ENCODE results near the gene CIT.

The CIT gene

DNA sequence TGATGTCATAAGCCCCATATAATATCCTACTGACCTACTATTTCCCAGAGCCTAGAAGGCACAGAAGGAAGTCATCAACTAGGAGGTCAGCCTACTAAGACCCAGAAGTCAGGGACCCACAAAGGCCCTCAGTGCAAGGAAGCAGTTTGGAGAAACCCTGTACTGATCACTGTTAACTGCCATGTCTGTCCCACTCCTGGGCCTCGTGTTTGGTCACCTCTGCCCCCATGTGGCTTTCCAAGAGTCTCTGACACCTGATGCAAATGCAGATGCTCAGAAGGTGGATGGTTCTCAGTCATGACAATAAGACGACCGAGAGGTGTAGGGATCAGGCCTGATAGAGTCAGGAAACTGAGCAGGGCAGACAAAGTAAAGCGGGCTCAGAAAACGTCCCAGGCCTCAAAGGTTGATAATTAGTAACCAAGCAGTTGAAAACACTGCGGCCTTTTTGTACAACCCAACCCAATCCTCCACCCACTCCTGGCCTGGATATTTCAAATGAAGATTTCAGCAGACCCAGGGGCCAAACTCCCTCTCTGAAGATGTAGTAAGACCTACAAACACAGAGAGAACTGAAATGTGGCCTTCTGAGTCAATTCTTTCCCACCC, 185.8 kb downstream of the CIT start:
- DNase-seq, result no peak

DNA sequence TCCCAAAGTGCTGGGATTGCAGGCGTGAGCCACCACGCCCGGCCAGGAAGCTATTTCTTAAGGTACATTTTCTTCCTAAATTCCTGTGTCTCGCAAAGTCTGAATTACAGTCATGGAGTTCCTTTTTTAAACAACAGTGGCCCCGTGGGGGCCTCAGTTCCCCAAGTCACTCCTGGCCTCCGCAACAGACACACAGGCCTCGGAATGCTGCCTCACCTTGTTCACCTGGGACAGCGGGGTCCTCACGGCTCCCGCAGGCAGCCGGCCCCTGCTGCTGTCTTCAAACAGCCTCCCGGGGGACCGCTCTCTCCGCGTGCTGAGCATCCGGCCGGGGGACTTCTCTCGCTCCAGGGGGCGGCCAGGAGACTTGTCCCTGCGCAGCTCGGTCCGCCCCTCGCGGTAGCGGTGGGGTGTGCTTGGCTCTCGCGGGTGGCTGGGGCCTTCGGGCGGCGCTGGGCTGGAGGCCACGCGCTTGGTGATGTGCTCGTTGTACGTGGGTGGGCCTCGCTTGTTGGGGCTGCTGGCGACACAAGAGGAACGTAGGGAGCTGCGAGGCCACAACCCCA, 187.1 kb downstream of the CIT start:
- no peak for DNase-seq

DNA sequence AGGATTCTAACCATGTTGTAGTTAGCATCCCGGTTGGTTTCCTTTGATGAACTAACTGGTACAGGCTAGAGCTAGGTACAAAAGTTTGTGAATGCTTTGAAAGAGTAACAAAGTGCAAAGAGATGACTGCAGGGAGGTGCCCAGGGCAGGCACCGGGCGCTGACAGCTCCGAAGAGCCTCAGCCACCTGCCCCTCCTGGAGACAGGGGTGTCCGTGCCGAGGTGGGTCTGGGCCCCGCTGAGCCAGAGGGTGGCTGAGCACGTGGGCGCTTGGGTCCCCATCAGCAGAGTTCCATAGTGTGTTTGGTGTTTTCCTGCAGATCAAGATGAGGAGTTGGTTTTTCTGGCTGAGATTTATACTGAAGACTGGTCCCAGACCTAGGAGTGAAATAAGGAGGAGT, 189.2 kb downstream of the CIT start:
- DNase-seq, result no peak

DNA sequence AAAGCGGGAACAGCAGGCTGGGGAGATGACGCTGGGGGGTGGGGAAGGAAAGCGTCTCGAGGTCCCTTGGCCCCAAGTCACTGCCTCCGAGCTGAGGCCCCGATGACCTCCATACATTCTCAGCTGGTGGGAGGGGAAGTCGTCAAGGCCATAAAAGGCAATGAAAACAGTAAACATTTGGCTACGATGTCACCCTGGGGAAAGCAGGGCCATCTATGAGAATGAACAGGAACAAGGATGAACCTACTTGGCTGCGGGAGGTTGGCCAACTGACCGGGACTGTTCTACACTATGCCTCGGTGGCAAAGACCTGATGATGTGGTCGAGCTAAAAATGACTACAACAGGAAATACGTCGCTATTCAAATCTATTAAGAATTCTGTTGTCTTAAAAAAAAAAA, 189.7 kb downstream of the CIT start:
- DNase-seq, result no peak

DNA sequence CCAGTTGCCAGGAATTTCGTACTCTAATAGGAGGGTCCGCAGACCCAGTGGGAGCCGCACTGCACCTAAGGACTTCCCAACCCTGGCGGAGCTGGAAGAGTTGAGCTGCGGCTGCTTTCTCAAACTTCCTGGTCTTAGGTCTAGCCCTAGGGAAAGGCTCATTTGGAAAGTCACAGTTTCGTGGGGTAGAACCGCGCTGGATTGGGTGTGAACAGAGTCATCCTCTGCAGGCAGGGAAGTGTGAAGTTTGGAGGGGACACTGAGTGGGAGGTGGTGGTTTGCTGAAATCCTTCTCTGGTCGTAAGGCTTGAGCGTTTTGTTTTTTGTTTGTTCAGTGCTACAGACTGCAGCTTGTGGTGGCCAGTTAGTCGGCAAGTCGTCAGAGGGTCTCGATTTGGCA, 190.3 kb downstream of the CIT start:
- DNase-seq, result no peak

DNA sequence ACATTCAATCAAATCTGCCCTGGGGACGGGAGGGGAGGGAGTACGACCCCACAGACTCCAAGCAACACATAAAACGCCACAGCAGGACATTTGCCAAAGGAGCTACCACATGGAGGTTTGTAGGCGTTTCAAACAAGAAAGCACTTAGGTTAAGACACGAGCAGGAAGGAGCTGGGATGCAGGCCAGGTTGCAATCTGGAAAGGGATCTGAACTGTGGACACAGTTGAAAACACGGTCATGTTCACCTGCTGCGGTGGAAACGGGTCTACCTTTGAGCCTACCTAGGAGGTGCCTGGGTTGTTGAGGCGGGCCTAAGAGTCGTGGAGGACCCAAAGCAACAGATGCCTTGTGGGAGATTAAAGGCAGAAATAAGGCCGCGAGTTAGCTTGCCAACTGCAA, 190.8 kb downstream of the CIT start:
- no peak for DNase-seq

DNA sequence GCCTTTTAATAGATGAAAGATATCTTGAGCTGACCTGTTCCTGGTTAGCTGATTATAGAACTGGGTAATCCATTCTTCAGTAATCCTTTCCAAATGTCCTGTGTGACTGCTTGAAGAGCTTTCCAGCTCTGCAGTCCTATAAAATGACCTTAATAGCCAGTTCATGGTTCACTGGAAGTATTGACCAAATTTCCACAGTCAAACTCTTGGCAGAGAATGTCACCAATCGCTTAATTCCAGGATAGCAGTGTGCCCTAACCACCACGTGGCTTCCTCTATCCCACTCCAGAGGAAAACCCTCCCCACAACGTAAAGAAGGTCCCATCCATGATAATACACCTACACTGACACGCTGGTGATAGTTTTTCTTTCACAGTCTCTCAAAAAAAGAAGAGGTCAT, 191.7 kb downstream of the CIT start:
- DNase-seq, result no peak

DNA sequence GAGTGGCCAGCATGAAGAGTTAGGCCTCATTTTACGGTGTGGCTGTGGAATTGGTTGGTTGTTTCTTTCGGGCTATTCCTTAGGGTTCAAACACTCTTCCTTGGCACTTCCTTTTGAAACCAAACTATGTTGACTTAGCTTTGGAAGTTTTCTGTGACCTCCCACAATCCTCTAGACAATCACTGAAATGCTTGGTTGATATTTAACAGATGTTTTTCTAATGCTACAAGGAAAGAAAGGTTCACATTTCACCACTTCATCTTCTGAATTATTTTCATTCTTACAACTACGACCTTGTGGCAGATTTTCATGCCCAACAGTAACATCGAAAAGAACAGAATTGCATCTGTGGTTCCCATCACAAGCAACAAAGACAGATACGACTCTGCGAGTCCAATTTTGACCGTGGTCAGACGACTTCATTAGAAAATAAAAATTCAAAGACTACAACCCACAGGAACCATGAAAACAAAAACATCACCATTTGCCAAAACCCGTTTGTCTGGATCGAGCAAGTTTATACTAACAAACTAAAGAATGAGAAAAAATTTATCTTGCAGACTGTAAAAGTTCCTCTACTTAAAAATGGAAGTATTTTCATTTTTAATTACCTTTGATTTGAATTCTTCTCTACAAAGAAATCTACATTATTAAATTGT, 192.3 kb downstream of the CIT start:
- no peak for DNase-seq

DNA sequence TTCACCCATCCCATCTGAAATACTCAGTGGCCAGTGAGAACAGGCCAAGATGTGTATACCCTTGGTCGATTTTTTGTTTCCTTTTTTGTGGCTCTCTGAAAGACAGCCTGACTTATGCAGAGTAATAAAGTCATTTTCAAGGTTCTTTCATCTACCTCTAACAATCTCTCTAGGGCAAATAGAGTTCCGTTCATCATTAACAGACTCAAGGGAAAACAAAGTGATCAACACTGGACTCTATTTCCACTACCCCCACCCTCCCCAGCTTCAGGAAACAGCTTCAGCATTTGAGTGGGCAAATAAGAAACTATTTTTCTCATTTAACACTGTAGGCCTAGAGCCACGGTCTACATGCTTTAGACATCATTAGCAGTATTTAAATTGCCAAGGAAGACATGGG, 193.3 kb downstream of the CIT start:
- DNase-seq, result no peak

DNA sequence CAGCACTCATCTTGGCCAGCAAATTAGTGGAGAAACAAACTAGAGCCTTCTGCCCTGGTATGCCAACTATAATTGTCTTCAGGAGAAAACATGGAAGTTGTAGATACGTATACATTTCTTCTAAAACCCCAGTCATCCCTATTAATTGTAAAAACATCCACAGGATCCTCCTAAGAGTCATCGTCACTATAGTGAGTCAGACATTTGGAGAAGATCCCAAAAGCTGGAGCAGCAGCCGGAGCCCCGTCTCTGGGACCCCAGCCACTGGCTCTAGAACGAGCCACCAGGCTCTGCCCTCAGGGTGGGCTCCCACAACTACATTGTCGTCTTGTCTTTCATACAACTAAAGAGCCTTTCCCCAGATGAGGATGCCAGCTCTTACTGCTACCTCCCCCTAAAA, 193.7 kb downstream of the CIT start:
- no peak for DNase-seq

DNA sequence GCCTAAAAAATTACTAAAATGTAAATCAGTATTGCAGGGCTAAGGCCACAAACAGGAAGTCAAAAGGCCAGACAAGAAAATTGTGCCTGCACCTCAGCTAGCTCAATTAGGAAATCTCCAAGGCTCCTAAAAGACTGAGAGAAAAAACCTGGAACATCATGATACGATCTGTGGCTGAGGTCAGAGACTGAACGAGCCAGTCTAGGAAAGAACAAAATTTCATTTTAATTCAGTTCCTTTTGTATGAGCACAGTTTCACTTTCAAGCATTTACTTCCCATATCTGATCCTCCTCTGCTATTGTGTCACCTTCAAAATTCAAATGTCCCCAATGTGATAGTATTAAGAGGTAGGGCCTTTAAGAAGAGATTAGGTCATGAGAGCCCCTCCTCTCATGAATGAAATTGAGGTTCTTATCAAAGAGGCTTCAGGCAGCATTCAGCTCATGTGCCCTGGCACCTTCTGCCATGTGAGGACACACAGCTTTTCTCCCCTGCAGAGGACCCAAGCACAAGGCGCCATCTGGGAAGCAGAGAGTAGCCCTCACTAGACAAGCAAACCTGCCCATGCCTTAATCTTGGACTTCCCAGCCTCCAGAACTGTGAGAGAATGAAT, 194.4 kb downstream of the CIT start:
- DNase-seq, result no peak

DNA sequence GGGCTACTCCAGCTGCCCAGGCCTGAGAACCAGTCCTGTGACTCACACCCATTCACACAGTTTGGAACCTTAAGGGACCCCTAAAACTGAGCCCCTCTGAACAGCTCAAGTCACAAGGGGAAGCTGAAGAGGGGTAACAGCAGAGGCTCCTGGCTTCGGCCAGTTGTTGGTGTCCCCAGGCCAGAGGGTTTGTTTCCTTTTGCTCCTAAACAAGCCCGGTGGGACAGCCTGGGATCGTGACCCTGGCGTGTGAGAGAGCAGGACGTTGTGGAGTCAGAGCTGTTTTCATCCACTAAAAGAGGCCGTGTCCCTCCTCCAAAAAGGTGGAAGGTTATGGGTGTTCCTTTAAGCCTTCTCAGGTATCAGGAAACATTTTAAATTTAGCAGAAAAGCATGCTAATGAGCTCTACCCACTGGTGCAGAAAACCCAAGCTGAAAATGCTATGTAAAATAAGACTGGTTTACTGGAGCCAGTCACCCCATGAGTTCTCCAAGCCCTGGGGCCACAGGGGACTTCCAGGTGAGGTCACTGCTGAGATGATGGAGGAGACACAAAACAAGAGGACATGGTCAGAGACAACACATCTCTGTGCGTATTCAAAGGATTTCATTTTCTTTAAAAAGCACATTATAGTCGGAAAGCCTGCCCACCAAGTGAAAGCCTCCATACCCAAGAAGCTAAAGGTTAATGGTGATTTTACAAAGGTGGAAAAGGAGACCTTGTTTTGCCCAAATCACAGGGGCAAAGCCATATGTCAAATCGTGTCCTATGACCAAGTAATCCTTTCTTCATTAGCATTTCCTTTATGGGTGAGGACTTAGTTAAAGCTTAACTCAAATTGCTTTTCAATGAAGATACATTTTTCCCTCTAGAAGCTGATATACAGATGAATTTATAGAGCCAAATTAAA, 195.1 kb downstream of the CIT start:
- DNase-seq, result no peak

DNA sequence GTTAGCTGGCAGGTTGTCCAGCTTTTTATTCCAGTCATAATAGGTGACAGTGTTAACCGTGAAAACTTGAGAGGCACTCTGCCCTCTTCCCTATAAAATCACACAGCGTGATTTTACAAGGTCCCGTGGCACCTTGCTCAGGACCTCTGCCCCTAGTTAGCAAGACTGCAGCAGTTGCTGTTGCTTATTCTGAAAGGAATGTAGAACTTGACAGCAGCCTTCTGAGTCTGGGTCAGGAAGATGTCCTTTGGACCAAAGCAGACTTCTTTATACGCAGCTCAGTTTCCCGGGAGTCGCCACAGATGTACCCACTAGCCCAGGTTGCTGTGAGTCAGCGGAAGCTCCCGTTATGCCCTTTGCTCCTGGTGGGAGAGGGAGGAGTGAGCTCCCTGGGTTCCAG, 196.0 kb downstream of the CIT start:
- no peak for DNase-seq

DNA sequence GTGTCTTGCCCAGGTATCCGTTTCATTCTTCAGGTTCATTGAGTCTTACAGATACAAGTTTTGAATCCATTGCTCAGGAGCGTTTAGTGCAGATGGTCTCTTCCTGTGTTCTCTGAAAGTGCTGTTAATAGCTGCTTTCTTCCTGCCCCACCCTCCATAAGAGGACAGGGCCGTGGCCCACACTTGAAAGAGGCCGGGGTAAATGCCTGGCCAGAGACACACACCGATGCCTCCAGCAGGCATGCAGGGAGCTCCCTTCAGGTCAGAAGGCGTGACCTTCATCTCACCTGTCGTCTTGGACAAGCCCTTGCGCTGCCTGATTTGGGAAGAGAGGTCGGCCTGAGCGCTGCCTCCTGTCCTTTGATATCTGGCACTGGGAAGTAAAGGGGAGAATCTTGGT, 197.6 kb downstream of the CIT start:
- DNase-seq, result no peak

DNA sequence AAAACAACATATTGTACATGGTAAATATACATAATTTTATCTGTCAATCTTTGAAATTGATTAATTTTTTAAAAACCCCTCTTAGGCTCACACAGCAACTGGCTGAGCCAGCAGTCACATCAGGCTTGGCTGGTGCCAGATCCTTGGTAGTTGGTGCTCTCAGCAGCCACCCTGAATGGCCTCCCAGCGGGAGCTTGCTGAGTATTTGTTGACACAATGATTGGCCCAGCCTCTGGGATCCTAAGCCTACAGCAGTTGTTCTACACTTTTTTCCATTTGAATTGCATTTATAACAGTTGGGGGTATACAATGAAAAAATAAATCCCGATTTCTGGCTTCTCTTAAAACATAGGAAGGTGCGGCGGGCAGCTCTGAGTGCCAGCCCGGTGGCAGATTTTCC, 198.0 kb downstream of the CIT start:
- no peak for DNase-seq

DNA sequence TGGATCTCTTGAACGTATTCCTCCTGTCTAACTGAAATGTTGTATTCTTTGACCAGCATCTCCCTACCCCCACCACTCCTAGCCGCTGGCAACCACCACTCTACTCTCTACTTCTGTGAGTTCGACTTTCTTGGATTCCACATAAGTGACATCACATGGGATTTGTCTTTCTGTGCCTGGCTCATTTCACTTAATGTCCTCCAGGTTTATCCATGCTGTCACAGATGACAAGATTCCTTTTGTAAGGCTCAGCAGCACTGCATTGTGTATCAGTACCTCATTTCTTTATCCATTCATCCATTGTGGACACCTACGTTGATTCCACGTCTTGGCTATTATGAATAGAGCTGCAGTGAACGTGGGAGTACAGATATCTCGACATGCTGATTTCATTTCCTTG, 198.7 kb downstream of the CIT start:
- no peak for DNase-seq

DNA sequence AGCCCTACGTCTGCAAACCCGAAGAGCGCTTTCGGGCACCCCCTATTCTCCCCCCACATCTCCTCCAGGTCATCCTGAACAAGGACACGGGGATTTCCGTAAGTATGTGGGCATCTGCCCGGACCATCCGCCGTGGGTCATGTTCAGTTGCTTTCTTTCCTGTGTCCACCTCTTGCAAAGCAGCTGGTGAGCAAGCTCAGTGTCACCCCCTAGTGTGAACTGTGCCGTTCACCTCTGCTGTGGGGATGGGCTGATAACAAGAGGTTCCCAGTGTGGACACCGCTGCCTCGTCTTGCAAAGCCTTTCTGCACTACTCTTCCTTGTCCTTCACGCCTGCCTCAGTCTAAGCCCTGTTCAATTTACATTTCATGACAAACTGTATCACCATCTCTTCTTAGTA, 200.5 kb downstream of the CIT start:
- no peak for DNase-seq

DNA sequence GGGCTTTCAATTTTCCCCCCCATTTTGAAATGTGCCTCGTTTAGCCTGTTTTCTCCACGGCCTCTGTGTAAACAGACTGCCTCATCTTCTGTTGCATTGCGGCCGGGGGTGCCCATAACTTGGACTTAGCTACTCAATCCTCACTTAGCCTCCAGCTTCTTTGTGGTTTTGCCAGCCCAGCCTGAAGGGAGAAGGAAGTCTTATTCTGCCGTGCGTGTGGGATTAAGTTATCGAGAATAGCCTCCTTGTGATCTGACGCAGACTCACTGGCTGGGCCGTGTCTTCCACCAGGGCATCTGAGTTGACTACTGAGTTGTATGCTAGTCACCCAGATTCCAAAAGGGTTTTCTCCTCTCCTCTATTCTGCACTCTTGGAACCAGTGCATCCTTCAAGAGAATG, 201.1 kb downstream of the CIT start:
- no peak for DNase-seq

DNA sequence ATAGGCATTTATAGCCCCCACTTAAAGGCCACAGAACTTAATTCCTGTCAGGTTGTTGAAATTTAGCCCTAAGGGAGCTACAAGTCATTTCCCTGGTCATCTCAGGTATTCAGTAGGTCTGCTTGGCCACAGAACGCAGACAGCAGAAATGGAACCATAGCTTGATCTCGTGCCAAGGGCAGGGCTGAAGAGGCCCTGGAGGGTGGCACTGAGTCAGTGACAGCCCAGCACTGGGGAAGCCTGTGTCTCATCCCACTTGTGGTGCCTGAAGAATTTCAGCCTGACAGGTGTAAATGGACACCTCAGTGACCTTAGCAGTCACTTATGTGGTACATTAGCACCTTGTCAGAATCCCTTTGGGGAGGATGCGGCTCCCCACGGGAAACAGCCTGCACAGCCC, 202.6 kb downstream of the CIT start:
- no peak for DNase-seq

DNA sequence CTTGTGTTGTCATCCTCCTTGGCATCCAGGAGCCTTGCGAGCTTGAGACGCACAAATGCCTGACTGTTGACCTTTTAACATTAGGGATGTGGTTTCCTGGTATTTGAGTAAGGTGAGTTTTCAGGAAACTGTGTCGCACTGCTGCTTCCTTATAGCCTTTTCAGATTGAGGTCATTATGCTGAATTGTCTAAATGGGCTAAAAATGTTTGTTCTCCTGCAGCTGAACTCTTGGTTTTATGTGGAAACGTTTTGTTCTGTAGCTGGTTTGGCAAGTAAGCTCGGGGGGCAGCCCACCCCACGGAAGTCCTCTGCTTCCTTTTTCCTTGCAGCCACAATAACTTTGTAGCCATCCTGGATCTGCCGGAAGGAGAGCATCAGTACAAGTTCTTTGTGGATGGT, 203.5 kb downstream of the CIT start:
- DNase-seq, result no peak

DNA sequence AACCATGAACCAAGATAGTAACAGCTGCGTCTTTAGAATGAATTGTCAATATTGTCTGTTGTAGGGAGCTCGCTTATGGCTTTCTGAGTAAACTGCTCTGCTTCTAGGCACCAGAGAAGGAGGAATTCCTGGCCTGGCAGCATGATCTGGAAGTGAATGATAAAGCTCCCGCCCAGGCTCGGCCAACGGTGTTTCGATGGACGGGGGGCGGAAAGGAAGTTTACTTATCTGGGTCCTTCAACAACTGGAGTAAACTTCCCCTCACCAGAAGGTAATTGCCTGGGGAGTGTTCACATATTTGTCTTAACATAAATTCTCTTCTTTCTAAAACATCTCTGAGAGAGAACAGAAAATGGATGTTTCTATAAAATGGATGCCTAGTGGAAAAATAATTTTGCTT, 204.9 kb downstream of the CIT start:
- DNase-seq, result no peak

DNA sequence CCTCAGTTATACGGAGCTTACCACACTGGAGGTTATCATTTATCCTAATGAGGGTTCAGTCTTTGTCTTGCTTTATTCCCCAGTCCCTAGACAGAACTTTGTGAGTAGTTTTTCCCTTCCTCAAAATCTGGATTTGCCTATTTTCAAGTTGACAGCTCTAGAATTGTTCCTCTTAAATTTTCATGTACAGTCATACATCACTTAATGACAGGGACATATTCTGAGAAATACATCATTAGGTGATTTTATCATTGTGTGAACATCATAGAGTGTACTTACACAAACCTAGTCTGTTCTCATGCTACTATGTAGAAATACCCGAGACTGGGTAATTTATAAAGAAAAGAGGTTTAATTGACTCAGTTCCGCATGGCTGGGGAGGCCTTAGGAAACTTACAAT, 206.1 kb downstream of the CIT start:
- no peak for DNase-seq

DNA sequence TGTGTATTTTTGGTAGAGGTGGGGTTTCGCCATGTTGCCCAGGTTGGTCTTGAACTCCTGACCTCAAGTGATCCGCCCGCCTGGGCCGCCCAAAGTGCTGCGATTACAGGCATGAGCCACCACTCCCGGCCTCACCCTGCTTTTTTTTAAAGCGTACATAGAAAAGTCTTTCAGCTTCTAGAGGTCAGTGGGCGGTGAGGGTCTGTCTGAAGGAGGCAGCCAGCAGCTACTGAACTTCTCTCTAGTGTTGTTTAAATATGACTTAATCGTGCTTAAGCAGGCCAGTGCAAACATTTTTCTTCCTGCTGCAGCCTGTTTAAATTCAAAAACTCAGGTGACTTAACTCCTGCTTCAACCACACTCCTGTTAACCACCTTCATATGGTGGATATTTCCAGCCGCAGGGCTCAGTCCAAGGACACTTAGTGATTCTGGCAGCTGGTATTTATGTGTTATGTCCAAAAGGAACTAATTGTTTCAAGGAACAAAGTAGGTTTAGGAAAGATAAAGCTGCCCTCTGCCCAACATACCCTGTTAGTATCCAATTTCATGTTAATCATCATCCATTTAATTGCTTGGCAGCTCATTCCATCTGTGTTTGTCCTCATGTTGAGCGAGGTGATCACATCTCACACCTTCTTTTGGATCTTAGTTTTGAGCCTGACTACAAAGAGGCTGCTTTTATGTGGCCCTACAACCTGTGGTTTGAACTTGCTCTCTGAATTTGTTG, 207.2 kb downstream of the CIT start:
- DNase-seq, result no peak

All from activated CD4-positive, alpha-beta T cell treated with anti-CD3 and anti-CD28 coated beads, Interleukin-2, amount 50 U/mL, for 4 hours (primary cell).